IMR-90 (cell line): ENCODE measurements around the gene CAMSAP3. TPM values are rescaled to one million over a fixed set of nuclear protein-coding genes. Genes with fewer than 3 reads are reported as not detected.

Source experiments
- ATAC-seq: fragments of 200-7000 bp; cut with Tn5 transposase; 2 replicates; pipeline ENCODE4 v1.9.1; 2020; ENCODE audit warnings: low read depth, mild to moderate bottlenecking, moderate library complexity
- BruUV-seq: library from RNA; stranded (reverse); fragments of 400-500 nt; replicated peaks from 2 replicates; lab custom pipeline; 2021; lab: Mats Ljungman, UMichigan
- CTCF ChIA-PET: fragments of 300-600 bp; formaldehyde crosslinking; extraction: SDS; loops from one replicate; lab custom pipeline; 2021; ENCODE audit warnings: antibody characterized with exemption; lab: Yijun Ruan, JAX
- POLR2A ChIA-PET: fragments of 300-600 bp; sonication (Branson Sonifier 250); formaldehyde crosslinking; loops from one replicate; lab custom pipeline; 2022; ENCODE audit warnings: antibody characterized with exemption; ENCODE audit not compliant: unreplicated experiment; lab: Charles Lee
- DNase-seq: peaks from one replicate; pipeline ENCODE4 v3.0.0; 2013
- H2AFZ ChIP-seq: replicated peaks from 2 replicates; pipeline ENCODE3; 2013; ENCODE audit warnings: low read length, mild to moderate bottlenecking; ENCODE audit not compliant: poor library complexity
- H2AK5ac ChIP-seq: 2 replicates; pipeline ENCODE4 v1.6.1; 2013; ENCODE audit warnings: low read depth, low read length, inconsistent platforms
- H2AK9ac ChIP-seq: replicated peaks from 2 replicates; pipeline ENCODE3; 2013; ENCODE audit warnings: mild to moderate bottlenecking, low read depth, low read length, moderate library complexity; ENCODE audit not compliant: poor library complexity
- H2BK120ac ChIP-seq: 2 replicates; pipeline ENCODE4 v1.6.1; 2013; ENCODE audit warnings: low read depth, low read length, inconsistent platforms
- H2BK15ac ChIP-seq: 3 replicates; pipeline ENCODE4 v1.6.1; 2013; ENCODE audit warnings: low read depth, low read length, inconsistent platforms
- H2BK20ac ChIP-seq: 2 replicates; pipeline ENCODE4 v1.6.1; 2013; ENCODE audit warnings: low read depth, mild to moderate bottlenecking, inconsistent platforms, low read length, moderate library complexity
- H2BK5ac ChIP-seq: 2 replicates; pipeline ENCODE4 v1.6.1; 2013; ENCODE audit warnings: mild to moderate bottlenecking, low read depth, low read length, inconsistent platforms; ENCODE audit not compliant: poor library complexity, severe bottlenecking
- H3K14ac ChIP-seq: replicated peaks from 2 replicates; pipeline ENCODE4 v1.6.1; 2013; ENCODE audit warnings: low read depth, low read length, inconsistent platforms
- H3K18ac ChIP-seq: 2 replicates; pipeline ENCODE4 v1.6.1; 2013; ENCODE audit warnings: low read depth, low read length, control low read depth
- H3K23ac ChIP-seq: 2 replicates; pipeline ENCODE4 v1.6.1; 2013; ENCODE audit warnings: low read depth, low read length, inconsistent platforms
- H3K27ac ChIP-seq: 2 replicates; pipeline ENCODE4 v1.5.1; 2013; ENCODE audit warnings: mild to moderate bottlenecking, control low read depth, low read length; ENCODE audit not compliant: insufficient read depth
- H3K27me3 ChIP-seq: 2 replicates; pipeline ENCODE4 v1.6.1; 2013; ENCODE audit warnings: low read length; ENCODE audit not compliant: control insufficient read depth, insufficient read depth
- H3K36me3 ChIP-seq: 2 replicates; pipeline ENCODE4 v1.6.1; 2013; ENCODE audit warnings: low read length, mixed read lengths; ENCODE audit not compliant: control insufficient read depth, insufficient read depth
- H3K4ac ChIP-seq: 2 replicates; pipeline ENCODE4 v1.6.1; 2013; ENCODE audit warnings: low read depth, low read length, inconsistent platforms
- H3K4me1 ChIP-seq: 2 replicates; pipeline ENCODE4 v1.6.1; 2013; ENCODE audit warnings: low read length, mixed read lengths; ENCODE audit not compliant: control insufficient read depth, insufficient read depth
- H3K4me2 ChIP-seq: 2 replicates; pipeline ENCODE4 v1.6.1; 2013; ENCODE audit warnings: low read depth, mild to moderate bottlenecking, control low read depth, low read length, moderate library complexity
- H3K4me3 ChIP-seq: 2 replicates; pipeline ENCODE4 v1.5.1; 2013; ENCODE audit warnings: low read depth, mild to moderate bottlenecking, control low read depth, low read length, moderate library complexity; ENCODE audit not compliant: insufficient read depth
- H3K56ac ChIP-seq: 2 replicates; pipeline ENCODE4 v1.6.1; 2013; ENCODE audit warnings: low read length, inconsistent platforms; ENCODE audit not compliant: insufficient read depth; ENCODE audit errors: extremely low read depth
- H3K79me1 ChIP-seq, 2 experiments: 2 replicates each; pipeline ENCODE4 v1.6.1; 2013; ENCODE audit warnings: low read length in 2 of 2, inconsistent platforms in 1 of 2, low read depth in 1 of 2
- H3K9ac ChIP-seq: 2 replicates; pipeline ENCODE4 v1.6.1; 2013; ENCODE audit warnings: low read depth, low read length, control low read depth
- H3K9me1 ChIP-seq: 2 replicates; pipeline ENCODE4 v1.6.1; 2013; ENCODE audit warnings: low read length, inconsistent platforms; ENCODE audit not compliant: insufficient read depth
- H3K9me3 ChIP-seq: 2 replicates; pipeline ENCODE4 v1.6.1; 2013; ENCODE audit warnings: low read length; ENCODE audit not compliant: control insufficient read depth, insufficient read depth
- H4K20me1 ChIP-seq: 2 replicates; pipeline ENCODE4 v1.6.1; 2013; ENCODE audit warnings: low read length, inconsistent platforms; ENCODE audit not compliant: insufficient read depth
- H4K5ac ChIP-seq: 2 replicates; pipeline ENCODE4 v1.6.1; 2013; ENCODE audit warnings: mild to moderate bottlenecking, low read depth, low read length, control low read depth
- H4K8ac ChIP-seq, 2 experiments: 2 replicates each; pipeline ENCODE4 v1.6.1; 2013; ENCODE audit warnings: low read depth in 2 of 2, low read length in 2 of 2, control low read depth in 1 of 2, inconsistent platforms in 1 of 2
- H4K91ac ChIP-seq: 2 replicates; pipeline ENCODE4 v1.6.1; 2013; ENCODE audit warnings: low read depth, low read length, inconsistent platforms; ENCODE audit not compliant: insufficient read depth
- BHLHE40 ChIP-seq: fragments of 150-350 bp; IDR thresholded peaks from 2 replicates; pipeline ENCODE4 v1.6.1; 2016; ENCODE audit warnings: mild to moderate bottlenecking, low read depth, low read length
- CEBPB ChIP-seq: IDR thresholded peaks from 2 replicates; pipeline ENCODE4 v1.6.1; 2012; ENCODE audit warnings: low read depth, low read length, improper control_type of control experiment
- CHD1 ChIP-seq: IDR thresholded peaks from 2 replicates; pipeline ENCODE4 v1.6.1; 2012; ENCODE audit warnings: low read depth, low read length, improper control_type of control experiment
- MAFK ChIP-seq: IDR thresholded peaks from 2 replicates; pipeline ENCODE4 v1.6.1; 2012; ENCODE audit warnings: low read depth, low read length, improper control_type of control experiment
- MAZ ChIP-seq: IDR thresholded peaks from 2 replicates; pipeline ENCODE4 v1.6.1; 2012; ENCODE audit warnings: low read depth, mild to moderate bottlenecking, low read length, improper control_type of control experiment, moderate library complexity, borderline replicate concordance
- MXI1 ChIP-seq: IDR thresholded peaks from 2 replicates; pipeline ENCODE4 v1.6.1; 2012; ENCODE audit warnings: low read depth, mild to moderate bottlenecking, low read length, moderate library complexity, borderline replicate concordance
- POLR2A ChIP-seq: IDR thresholded peaks from 2 replicates; pipeline ENCODE4 v1.6.1; 2012; ENCODE audit warnings: mild to moderate bottlenecking, low read depth, low read length
- RAD21 ChIP-seq: IDR thresholded peaks from 2 replicates; pipeline ENCODE4 v1.6.1; 2012; ENCODE audit warnings: low read length, improper control_type of control experiment
- RCOR1 ChIP-seq: IDR thresholded peaks from 2 replicates; pipeline ENCODE4 v1.6.1; 2012; ENCODE audit warnings: mild to moderate bottlenecking, low read length, improper control_type of control experiment; ENCODE audit not compliant: insufficient replicate concordance
- RFX5 ChIP-seq: IDR thresholded peaks from 2 replicates; pipeline ENCODE4 v1.8.0; 2012; ENCODE audit warnings: low read depth, mild to moderate bottlenecking, low read length, moderate library complexity
- SMC3 ChIP-seq: fragments of 150-350 bp; IDR thresholded peaks from 2 replicates; pipeline ENCODE4 v1.6.1; 2016; ENCODE audit warnings: low read depth, mild to moderate bottlenecking, antibody characterized with exemption, low read length, moderate library complexity
- WGBS, 2 experiments: methylation state at CpG; one replicate each; pipeline versions ENCODE4 v1.1.5 to v1.1.7; 2013; ENCODE audit warnings: missing lambda C conversion rate in 2 of 2; ENCODE audit not compliant: insufficient read length in 1 of 2; ENCODE audit errors: extremely low coverage in 2 of 2; 5-methylcytosine and 5-hydroxymethylcytosine counted together
- dilution Hi-C: fragments of 300-500 bp; cut with HindIII; formaldehyde crosslinking; loops from one replicate; pipeline ENCODE4 v1.14.3; 2018; ENCODE audit warnings: low sequenced_read_pairs; ENCODE audit not compliant: unreplicated experiment
- in situ Hi-C: fragments of 300-500 bp; cut with MboI; formaldehyde crosslinking; loops from 3 replicates; pipeline ENCODE4 v1.14.3; 2019; ENCODE audit warnings: low sequenced_read_pairs, inconsistent platforms, mixed read lengths
- intact Hi-C: fragments of 100-400 bp; cut with micrococcal nuclease; formaldehyde crosslinking; loops from 2 replicates; pipeline ENCODE4 v1.10.0; 2022
- polyA plus RNA-seq, 3 experiments: library from polyadenylated mRNA; depleted of rRNA; stranded (reverse); fragments of >200 nt; gene quantifications; 2 replicates each; pipeline ENCODE4 v1.2.3, GENCODE V29; 2012; ENCODE audit warnings: low replicate concordance in 1 of 3
- total RNA-seq: library from RNA; depleted of rRNA; stranded (reverse); fragments of >200 nt; gene quantifications from 2 replicates; pipeline ENCODE4 v1.2.3, GENCODE V29; 2012
- TF ChIP-seq, protein P1 (sequence below): conservative IDR thresholded peaks from 2 replicates; pipeline ENCODE4 v1.5.1; 2012; ENCODE audit warnings: mild to moderate bottlenecking, low read depth, low read length, improper control_type of control experiment
- TF ChIP-seq, protein P2 (sequence below): fragments of 150-350 bp; IDR thresholded peaks from 2 replicates; pipeline ENCODE4 v1.6.1; 2016; ENCODE audit warnings: low read depth, mild to moderate bottlenecking, low read length, moderate library complexity, borderline replicate concordance
- TF ChIP-seq, protein P3 (sequence below): fragments of 150-350 bp; IDR thresholded peaks from 2 replicates; pipeline ENCODE4 v1.6.1; 2017; ENCODE audit warnings: mild to moderate bottlenecking, antibody characterized with exemption, low read length, low read depth

CAMSAP3 gene
- total and polyA plus RNA-seq, 2 of the 4 experiments (the other 2 are of a cell fraction) = not detected

DNA sequence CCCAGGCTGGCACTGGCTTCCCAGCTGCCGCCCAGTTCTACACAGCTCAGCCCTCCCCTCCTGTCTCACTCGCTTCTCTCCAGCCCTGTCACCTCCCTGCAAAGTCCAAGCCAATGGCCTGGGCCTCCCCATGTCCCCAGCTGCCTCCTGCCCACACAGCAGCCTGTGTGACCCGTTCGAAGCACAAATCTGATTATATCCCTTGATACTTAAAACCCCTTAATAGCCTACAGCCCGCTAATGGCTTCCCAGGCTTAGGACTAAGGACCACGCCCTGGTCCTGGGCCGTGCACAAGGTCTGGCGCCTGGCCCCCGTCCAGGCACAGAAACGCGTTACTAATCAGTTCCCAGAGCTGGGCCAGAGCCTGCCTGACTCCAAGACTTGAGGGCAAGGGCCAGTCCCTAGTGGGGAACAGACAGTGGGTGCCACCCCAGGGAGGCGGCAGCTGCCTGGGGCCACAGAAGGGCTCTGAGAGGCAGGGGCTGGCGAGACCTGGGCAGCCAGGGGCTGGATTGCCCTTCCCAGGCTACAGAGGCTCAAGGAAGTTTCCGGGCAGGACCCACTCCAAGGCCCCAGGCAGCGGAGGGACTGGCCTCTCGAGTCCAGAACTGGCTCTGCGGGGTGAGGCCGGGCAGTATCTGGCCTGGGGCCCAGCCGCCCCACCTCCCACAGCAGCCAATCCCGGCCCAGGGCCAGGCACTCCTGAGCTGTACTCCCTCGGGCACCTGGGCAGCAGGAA, 23.3 kb downstream of the CAMSAP3 start:
- H2BK5ac ChIP-seq = no peak overlapping the region
- no peak overlapping the region for H4K91ac ChIP-seq
- H4K20me1 ChIP-seq = no peaks in the 10 kb centered on the region
- dilution Hi-C loops = no loop called here
- ChIA-PET POLR2A (no interaction called here), CTCF (no interaction called here)
- H3K79me1 ChIP-seq = no peaks in the 10 kb centered on the region
- no peak overlapping the region for H2AK9ac ChIP-seq
- BruUV-seq = no TSS peak
- in situ Hi-C loops = no loop called here
- DNase-seq = no peak
- H3K27me3 ChIP-seq = no peaks in the 10 kb centered on the region
- H2BK120ac ChIP-seq = no peak overlapping the region
- H2BK20ac ChIP-seq = no peak overlapping the region
- no peaks in the 10 kb centered on the region for H3K4me1 ChIP-seq
- no peak overlapping the region for H4K5ac ChIP-seq
- no peak for ATAC-seq
- no peaks in the 10 kb centered on the region for H3K9me1 ChIP-seq
- H3K14ac ChIP-seq = no peak overlapping the region
- intact Hi-C loops = no loop called here
- H3K4me2 ChIP-seq = no peak overlapping the region
- WGBS, 2 experiments = 82% methylated on average over 14 of the region's 21 CpGs; no CpG with 5 or more reads in 1 of the 2 experiments
- no peak overlapping the region for H4K8ac ChIP-seq
- no peak overlapping the region for H2AFZ ChIP-seq
- H2BK15ac ChIP-seq = no peak overlapping the region
- TF ChIP-seq RAD21 (no peak), CEBPB (no peak), POLR2A (no peak), MXI1 (no peak), RCOR1 (no peak), BHLHE40 (no peak), MAFK (no peak), RFX5 (no peak), MAZ (no peak), SMC3 (no peak), CHD1 (no peak)
- TF ChIP-seq, protein P1, sequence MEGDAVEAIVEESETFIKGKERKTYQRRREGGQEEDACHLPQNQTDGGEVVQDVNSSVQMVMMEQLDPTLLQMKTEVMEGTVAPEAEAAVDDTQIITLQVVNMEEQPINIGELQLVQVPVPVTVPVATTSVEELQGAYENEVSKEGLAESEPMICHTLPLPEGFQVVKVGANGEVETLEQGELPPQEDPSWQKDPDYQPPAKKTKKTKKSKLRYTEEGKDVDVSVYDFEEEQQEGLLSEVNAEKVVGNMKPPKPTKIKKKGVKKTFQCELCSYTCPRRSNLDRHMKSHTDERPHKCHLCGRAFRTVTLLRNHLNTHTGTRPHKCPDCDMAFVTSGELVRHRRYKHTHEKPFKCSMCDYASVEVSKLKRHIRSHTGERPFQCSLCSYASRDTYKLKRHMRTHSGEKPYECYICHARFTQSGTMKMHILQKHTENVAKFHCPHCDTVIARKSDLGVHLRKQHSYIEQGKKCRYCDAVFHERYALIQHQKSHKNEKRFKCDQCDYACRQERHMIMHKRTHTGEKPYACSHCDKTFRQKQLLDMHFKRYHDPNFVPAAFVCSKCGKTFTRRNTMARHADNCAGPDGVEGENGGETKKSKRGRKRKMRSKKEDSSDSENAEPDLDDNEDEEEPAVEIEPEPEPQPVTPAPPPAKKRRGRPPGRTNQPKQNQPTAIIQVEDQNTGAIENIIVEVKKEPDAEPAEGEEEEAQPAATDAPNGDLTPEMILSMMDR = no peak
- TF ChIP-seq, protein P2, sequence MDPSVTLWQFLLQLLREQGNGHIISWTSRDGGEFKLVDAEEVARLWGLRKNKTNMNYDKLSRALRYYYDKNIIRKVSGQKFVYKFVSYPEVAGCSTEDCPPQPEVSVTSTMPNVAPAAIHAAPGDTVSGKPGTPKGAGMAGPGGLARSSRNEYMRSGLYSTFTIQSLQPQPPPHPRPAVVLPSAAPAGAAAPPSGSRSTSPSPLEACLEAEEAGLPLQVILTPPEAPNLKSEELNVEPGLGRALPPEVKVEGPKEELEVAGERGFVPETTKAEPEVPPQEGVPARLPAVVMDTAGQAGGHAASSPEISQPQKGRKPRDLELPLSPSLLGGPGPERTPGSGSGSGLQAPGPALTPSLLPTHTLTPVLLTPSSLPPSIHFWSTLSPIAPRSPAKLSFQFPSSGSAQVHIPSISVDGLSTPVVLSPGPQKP = no peak
- TF ChIP-seq, protein P3, sequence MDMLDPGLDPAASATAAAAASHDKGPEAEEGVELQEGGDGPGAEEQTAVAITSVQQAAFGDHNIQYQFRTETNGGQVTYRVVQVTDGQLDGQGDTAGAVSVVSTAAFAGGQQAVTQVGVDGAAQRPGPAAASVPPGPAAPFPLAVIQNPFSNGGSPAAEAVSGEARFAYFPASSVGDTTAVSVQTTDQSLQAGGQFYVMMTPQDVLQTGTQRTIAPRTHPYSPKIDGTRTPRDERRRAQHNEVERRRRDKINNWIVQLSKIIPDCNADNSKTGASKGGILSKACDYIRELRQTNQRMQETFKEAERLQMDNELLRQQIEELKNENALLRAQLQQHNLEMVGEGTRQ = no peak
- no peak overlapping the region for H3K9ac ChIP-seq
- H3K9me3 ChIP-seq = no peaks in the 10 kb centered on the region
- H3K36me3 ChIP-seq = peaks cover 51% of the 10 kb centered on the region
- no peak overlapping the region for H3K27ac ChIP-seq
- H3K56ac ChIP-seq = no peak overlapping the region
- no peak overlapping the region for H3K4ac ChIP-seq
- no peak overlapping the region for H3K18ac ChIP-seq
- no peak overlapping the region for H3K23ac ChIP-seq
- no peak overlapping the region for H3K4me3 ChIP-seq
- H2AK5ac ChIP-seq = no peak overlapping the region
